NCI-H1436 (cell line): ENCODE results near the gene NPC1.

Experiments
- DNase-seq: peaks from one replicate; lab custom pipeline; 2025; lab: John Stamatoyannopoulos, UW

NPC1 gene

GRCh38 chr18:23548275-23548674 is 38.0 kb downstream of the NPC1 start:
- no peak for DNase-seq

DNA sequence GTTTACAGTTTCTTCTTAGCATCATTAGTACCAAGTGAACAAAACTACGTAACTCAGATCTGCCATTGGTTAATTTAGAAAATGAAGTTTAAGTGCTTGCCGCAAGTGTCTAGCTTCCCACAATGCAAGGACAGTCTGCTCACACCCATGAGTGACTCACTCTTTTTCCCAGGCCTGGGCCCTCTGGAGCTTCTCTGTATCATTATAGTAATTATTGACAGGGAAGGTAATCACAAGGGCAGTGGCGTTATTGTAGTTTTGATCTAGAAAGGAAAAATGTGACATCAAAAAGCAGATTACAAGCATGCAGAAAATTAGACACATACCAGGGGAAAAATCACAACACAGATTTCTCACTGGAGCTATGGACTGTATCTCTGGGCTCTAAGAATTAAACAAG is 38.5 kb downstream of the NPC1 start:
- DNase-seq: no peak

- DNase-seq: no peak
These were observed 39.0 kb downstream of the NPC1 start for GRCh38 chr18:23547306-23547705.

- no peak for DNase-seq
These were observed 41.0 kb downstream of the NPC1 start for GRCh38 chr18:23545247-23545789.

- no peak for DNase-seq
These were observed 43.8 kb downstream of the NPC1 start for GRCh38 chr18:23542461-23542860.

- DNase-seq: no peak
These were observed 44.8 kb downstream of the NPC1 start for GRCh38 chr18:23541349-23542093.

- DNase-seq: no peak
These were observed 45.4 kb downstream of the NPC1 start for GRCh38 chr18:23540867-23541266.

- DNase-seq: no peak
These were observed 46.3 kb downstream of the NPC1 start for GRCh38 chr18:23539911-23540525.

GRCh38 chr18:23539296-23539695 is 47.0 kb downstream of the NPC1 start:
- DNase-seq: no peak

DNA sequence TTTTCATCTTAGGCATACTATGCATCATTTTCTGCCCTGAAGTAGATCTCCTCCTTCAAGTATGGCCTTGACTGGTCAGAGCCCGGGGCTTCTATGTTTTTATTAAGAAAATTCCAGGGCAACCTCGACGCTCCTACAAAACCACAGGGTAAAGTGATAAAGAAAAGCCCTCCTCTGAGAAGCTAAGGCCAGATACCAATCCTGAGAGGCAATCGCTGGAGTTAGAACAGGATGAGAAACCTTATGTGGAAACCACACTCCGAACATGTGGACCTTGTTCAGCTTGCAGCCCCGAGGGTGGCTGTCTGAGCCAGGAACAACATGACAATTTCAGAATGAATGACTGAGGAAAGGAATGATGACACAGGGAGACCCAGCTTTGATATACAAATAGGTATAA is 47.4 kb downstream of the NPC1 start:
- no peak for DNase-seq

- DNase-seq: no peak
These were observed 48.3 kb downstream of the NPC1 start for GRCh38 chr18:23538001-23538400.

DNA sequence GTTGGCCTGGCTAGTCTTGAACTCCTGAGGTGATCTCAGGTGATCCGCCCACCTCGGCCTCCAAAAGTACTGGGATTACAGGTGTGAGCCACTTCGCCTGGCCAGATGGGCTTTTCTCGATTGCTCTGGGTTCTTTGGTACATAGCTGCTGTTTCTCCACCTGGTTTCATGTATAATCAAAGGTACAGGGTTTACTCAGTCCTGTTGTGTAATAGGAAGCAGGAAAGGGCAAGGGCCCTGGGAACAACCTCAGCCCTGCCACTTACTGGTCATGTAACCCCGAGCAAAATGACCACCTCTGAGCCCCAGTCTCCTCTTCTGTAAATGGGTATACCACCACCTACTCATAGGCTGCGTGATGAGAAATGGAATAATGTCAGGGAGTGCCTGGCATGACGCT is 49.0 kb downstream of the NPC1 start:
- DNase-seq: no peak

DNA sequence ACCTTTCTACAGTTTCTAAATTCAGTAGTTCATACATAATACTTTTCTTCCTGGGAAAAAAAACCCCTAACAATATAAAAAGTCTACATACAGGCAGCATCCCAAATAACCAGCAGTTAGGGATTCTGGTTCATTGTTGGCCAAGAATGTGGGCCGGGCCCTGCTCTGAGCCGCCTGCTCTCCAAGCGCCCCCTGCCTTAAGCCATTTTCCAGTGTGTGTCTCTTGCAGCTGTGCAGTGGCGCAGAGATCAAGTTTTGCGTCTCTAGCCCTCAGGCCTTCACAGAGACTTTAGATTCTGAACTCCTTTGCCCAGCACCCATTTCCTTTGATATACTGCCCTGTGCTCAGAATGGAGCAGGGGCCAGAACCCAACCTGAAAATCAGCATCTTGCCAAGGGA is 50.1 kb downstream of the NPC1 start:
- DNase-seq: no peak

DNA sequence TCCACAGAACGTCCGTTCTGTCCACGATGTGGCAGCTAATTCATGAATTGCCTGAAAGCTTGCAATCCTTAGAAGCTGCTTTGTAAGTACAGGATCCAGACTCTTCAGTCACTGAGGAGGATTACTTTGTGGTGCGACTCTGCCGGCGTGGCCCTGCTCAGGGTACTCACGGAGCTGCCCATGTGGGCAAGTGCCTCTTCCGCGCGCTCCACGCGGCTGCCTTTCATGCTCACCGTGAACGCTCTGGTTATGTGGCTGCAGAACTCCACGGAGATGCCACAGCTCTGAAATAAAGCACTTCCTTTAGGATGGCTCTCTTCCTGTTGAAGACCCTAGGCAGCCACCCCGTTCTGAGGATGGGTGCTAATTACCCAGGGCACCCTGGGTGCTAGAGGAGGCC is 52.0 kb downstream of the NPC1 start:
- DNase-seq: no peak

GRCh38 chr18:23532848-23533247 is 53.5 kb downstream of the NPC1 start:
- no peak for DNase-seq

- no peak for DNase-seq
These were observed 54.4 kb downstream of the NPC1 start for GRCh38 chr18:23531912-23532311.

GRCh38 chr18:23530195-23530594 is 56.1 kb downstream of the NPC1 start:
- DNase-seq: no peak

GRCh38 chr18:23529604-23530003 is 56.7 kb downstream of the NPC1 start:
- no peak for DNase-seq

DNA sequence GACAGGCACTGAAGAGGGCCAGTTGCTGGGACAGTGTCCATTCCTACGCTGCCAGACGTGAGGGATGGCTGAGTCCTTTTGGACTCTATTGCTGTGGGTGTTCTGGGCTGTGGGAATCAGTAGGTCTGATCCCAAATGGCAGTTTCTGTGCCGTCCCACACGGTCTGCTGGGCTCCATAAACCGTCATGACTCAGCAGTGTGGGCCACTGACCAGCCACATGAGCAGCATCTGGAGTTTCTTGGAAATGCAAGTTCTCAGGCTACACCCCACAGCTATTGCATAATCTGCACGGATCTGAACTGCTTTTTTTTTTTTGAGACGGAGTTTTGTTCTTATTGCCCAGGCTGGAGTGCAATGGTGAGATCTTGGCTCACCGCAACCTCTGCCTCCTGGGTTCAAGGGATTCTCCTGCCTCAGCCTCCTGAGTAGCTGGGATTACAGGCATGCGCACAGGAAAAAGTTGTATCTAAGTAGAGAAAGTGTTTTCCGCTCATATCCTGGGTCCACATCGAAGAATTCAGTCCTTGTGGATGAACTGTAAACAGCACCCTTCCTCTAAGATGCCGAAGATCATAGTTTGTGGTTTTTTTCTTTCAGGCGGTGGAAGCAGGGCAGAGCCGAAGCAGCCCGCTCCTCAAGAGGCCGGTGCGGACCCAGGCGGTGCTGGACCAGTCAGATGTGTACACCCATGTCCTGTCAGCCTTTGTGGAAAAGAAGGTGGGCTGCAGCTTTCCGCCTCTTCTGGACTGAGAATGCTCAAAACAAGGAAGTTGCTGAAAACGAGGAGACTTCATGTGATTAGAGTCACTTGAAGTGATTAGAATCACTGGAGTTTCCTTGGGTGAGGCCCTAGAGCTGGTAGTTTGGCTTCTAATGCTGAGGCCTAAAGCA is 57.5 kb downstream of the NPC1 start:
- DNase-seq: no peak

- no peak for DNase-seq
These were observed 59.7 kb downstream of the NPC1 start for GRCh38 chr18:23526501-23527063.

GRCh38 chr18:23524213-23524707 is 62.0 kb downstream of the NPC1 start:
- DNase-seq: no peak
